AG04449 (cell line): Measurements from ENCODE around the gene TPTE.
"Not testable (repeated sequence)": the region's sequence is repeated elsewhere in the genome, so short reads cannot be mapped to it uniquely, and the experiment has no call there.

ENCODE experiments used
- CTCF ChIA-PET: fragments of 350-600 bp; formaldehyde crosslinking; extraction: SDS; loops from one replicate; lab custom pipeline; 2021; ENCODE audit warnings: antibody characterized with exemption; lab: Yijun Ruan, JAX
- POLR2A ChIA-PET: fragments of 400-600, 350-600 bp; formaldehyde crosslinking; extraction: SDS; loops from one replicate; lab custom pipeline; 2020; ENCODE audit warnings: antibody characterized with exemption, inconsistent platforms; lab: Yijun Ruan, JAX
- DNase-seq: peaks from one replicate; pipeline ENCODE4 v3.0.0-alpha.2; 2010; ENCODE audit warnings: low read depth, low spot score
- H3K4me3 ChIP-seq: 2 replicates; pipeline ENCODE4 v1.5.1; 2011; ENCODE audit warnings: low read depth, mild to moderate bottlenecking, control low read depth, low read length
- CTCF ChIP-seq: IDR thresholded peaks from one replicate; pipeline ENCODE4 v1.5.1; 2011; ENCODE audit warnings: mild to moderate bottlenecking, moderate library complexity, low read length, control low read depth, inconsistent platforms; ENCODE audit not compliant: insufficient read depth; ENCODE audit errors: missing control alignments

Gene TPTE

GRCh38 chr21:10539956-10540355 is 18.6 kb downstream of the TPTE start:
- TF ChIP-seq CTCF = no peak
- CTCF ChIA-PET = no interaction called here
- DNase-seq = no peak
- POLR2A ChIA-PET = no interaction called here
- no peak overlapping the region for H3K4me3 ChIP-seq

GRCh38 chr21:10544376-10544775 is 23.0 kb downstream of the TPTE start:
- CTCF ChIA-PET, DNase-seq, H3K4me3 ChIP-seq, POLR2A ChIA-PET: not testable (repeated sequence)

DNA sequence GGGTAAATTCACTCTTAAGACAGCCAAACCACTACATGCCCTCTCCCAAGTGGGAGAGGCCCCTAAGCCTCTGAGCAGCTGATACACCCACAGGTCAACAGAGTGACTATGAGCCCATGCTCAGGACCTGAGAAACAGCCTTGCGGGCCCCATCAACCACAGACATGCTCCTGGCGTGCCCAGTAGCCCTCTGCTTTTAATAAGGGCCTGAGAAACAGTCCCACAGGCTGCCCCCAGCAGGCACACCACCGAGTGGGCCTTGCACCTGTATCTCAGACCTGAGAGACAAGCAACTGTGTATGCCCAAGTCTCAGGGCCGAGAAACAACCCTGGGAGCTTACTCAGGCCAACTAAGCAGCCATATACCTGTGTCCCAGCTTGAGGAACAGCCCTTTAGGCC is 26.5 kb downstream of the TPTE start:
- CTCF ChIA-PET, DNase-seq, H3K4me3 ChIP-seq, POLR2A ChIA-PET: not testable (repeated sequence)

DNA sequence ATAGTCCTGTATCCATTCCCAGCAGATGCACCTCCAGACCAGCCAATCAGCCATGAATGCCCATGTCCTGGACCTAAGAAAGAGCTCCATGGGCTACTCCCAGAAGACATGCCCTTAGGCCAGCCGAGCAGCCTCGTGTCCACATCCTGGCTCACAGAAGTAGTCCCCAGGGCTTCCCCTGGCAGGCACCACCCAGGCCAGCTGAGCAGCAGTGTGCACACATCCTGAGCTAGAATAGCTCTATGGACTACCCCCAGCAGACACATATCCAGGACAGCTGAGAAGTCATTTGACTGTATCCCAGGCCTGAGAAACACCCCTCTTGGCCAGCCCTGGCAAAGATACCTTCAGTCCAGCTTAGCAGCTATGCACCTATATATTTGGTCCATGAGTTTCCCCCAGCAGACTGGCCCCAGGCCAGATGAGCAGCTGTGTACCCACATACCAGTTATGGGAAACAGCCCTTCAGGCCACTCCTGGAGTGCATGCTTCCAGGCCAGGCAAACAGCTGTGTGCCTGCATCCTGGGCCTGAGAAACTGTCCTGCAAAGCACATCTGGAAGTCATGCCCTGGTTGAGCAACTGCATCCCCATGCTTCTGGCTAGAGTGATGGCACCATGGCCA is 27.1 kb downstream of the TPTE start:
- POLR2A ChIA-PET, CTCF ChIA-PET: not testable (repeated sequence)

GRCh38 chr21:10570803-10571202 is 49.4 kb downstream of the TPTE start:
- CTCF ChIA-PET, H3K4me3 ChIP-seq, DNase-seq, POLR2A ChIA-PET: not testable (repeated sequence)

More for the DNA sequence above, 27.1 kb downstream of the TPTE start:
- H3K4me3 ChIP-seq, DNase-seq: not testable (repeated sequence)

- CTCF ChIA-PET, DNase-seq, H3K4me3 ChIP-seq: not testable (repeated sequence)
- POLR2A ChIA-PET = interaction anchor here (0.5 kb wide), 1 partner anchor 30 kb away, joined by 3 read pairs; no protein-coding TSS in a partner anchor
Measured at GRCh38 chr21:10574531-10575310, 53.3 kb downstream of the TPTE start.

DNA sequence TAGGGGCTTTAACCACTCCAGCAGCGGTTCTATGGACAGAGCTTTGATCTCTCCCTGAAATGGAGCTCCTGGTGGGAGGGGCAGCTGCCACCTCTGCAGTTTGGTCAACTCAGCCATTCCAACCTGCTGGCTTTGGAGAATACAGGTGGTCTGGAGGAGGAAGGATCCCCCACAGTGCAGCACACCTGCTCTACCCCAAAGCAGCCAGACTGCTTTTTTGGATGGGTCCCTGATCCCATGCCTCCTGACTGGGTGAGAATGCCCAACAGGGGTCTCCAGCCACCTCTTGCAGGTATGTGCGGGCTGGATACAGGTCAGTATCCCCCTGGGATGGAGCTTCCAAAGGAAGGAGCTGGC is 53.9 kb downstream of the TPTE start:
- ChIA-PET CTCF (no interaction called here), POLR2A (interaction anchor here (0.5 kb wide), 1 partner anchor 29 kb away, joined by 3 read pairs; no protein-coding TSS in a partner anchor)
- TF ChIP-seq CTCF = no peak
- H3K4me3 ChIP-seq = no peak overlapping the region
- DNase-seq = no peak

GRCh38 chr21:10578910-10579309 is 57.5 kb downstream of the TPTE start:
- POLR2A ChIA-PET, CTCF ChIA-PET, H3K4me3 ChIP-seq, DNase-seq: not testable (repeated sequence)

- DNase-seq, H3K4me3 ChIP-seq, POLR2A ChIA-PET, CTCF ChIA-PET: not testable (repeated sequence)
Measured at GRCh38 chr21:10589115-10589514, 67.7 kb downstream of the TPTE start.

- POLR2A ChIA-PET, CTCF ChIA-PET, DNase-seq, H3K4me3 ChIP-seq: not testable (repeated sequence)
Measured at GRCh38 chr21:10607074-10607473, 85.7 kb downstream of the TPTE start.

DNA sequence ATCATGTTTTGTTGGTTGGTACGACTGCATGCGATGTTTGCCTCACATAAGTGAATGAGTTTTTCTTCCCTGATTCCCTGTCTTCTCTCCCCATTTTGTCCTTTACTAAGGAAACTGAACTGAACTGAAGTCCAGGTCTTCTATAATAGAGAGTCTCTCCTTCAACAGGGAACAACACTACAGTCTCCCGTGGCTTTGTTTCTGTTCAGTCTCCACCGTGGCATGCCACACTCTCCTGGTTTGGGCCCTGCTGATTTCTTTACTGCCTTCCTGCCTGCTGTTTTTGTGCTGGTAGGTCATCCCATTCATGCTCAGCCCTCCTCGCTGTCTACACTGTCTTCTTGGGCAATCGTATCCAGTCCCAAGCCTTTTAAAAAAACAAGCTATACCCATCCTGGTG is 92.9 kb downstream of the TPTE start:
- CTCF ChIA-PET, POLR2A ChIA-PET, DNase-seq, H3K4me3 ChIP-seq: not testable (repeated sequence)

GRCh38 chr21:10616061-10616460 is 94.7 kb downstream of the TPTE start:
- POLR2A ChIA-PET, DNase-seq, H3K4me3 ChIP-seq, CTCF ChIA-PET: not testable (repeated sequence)
